Right atrium auricular region (tissue), 2 donors: ENCODE measurements around the gene TNPO1. TPM values are rescaled to one million over a fixed set of nuclear protein-coding genes. Genes with fewer than 3 reads are reported as not detected.
A peak's percentile ranks its signal among the peaks of the same experiment; 100 is the strongest.

ENCODE experiments used
- DNase-seq: peaks from one replicate; pipeline ENCODE4 v3.0.0-alpha.2; 2019; ENCODE audit warnings: low spot score
- H3K27ac ChIP-seq, 2 donors: fragments of 200-600 bp; sonication (generic); 1 replicate in 1 of 2; 2 replicates in 1 of 2; pipeline ENCODE4 v1.5.1; 2016 to 2019
- H3K27me3 ChIP-seq, 2 donors: fragments of 200-600 bp; sonication (generic); one replicate each; pipeline versions ENCODE4 v1.5.1 to v1.6.0; 2017 to 2019
- H3K36me3 ChIP-seq: fragments of 200-600 bp; sonication (generic); one replicate; pipeline ENCODE4 v1.5.1; 2016
- H3K4me1 ChIP-seq, 2 donors: fragments of 200-600 bp; sonication (generic); one replicate each; pipeline versions ENCODE4 v1.5.1 to v1.6.0; 2017 to 2019
- H3K4me3 ChIP-seq, 2 donors: fragments of 200-600 bp; sonication (generic); 1 replicate in 1 of 2; 2 replicates in 1 of 2; pipeline ENCODE4 v1.5.1; 2017 to 2019; ENCODE audit warnings: mild to moderate bottlenecking in 1 of 2, moderate library complexity in 1 of 2
- H3K9me3 ChIP-seq, 2 donors: fragments of 200-600 bp; sonication (generic); one replicate each; pipeline ENCODE4 v1.5.1; 2019
- microRNA-seq, 2 donors: library from miRNA; unstranded; fragments of <30 nt; microRNA quantifications; one replicate each; pipeline ENCODE4, GENCODE V29; 2016 to 2017; ENCODE audit warnings: borderline number of aligned reads in 2 of 2, borderline replicate concordance in 1 of 2
- total RNA-seq, 2 donors: library from RNA; depleted of rRNA; stranded (reverse); fragments of >200 nt; gene quantifications; one replicate each; pipeline ENCODE4 v1.1.0, GENCODE V29; 2016
- TF ChIP-seq, protein P1 (sequence below), 2 donors: fragments of 200-600 bp; sonication (generic); IDR thresholded peaks; one replicate each; pipeline ENCODE4 v1.5.1; 2019; ENCODE audit warnings: antibody characterized with exemption in 2 of 2

The TNPO1 gene
- total RNA-seq, 2 donors from 2014 or later = 62.4 to 82.2 TPM

- H3K27ac ChIP-seq = peak overlapping the region; percentile 96 to 97
- no peaks in the 10 kb centered on the region for H3K9me3 ChIP-seq
These were observed 140.1 kb downstream of the TNPO1 start for GRCh38 chr5:72956324-72957140.

GRCh38 chr5:72957337-72957736 lies 140.9 kb downstream of the TNPO1 start:
- TF ChIP-seq, protein P1, sequence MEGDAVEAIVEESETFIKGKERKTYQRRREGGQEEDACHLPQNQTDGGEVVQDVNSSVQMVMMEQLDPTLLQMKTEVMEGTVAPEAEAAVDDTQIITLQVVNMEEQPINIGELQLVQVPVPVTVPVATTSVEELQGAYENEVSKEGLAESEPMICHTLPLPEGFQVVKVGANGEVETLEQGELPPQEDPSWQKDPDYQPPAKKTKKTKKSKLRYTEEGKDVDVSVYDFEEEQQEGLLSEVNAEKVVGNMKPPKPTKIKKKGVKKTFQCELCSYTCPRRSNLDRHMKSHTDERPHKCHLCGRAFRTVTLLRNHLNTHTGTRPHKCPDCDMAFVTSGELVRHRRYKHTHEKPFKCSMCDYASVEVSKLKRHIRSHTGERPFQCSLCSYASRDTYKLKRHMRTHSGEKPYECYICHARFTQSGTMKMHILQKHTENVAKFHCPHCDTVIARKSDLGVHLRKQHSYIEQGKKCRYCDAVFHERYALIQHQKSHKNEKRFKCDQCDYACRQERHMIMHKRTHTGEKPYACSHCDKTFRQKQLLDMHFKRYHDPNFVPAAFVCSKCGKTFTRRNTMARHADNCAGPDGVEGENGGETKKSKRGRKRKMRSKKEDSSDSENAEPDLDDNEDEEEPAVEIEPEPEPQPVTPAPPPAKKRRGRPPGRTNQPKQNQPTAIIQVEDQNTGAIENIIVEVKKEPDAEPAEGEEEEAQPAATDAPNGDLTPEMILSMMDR (IDR thresholded peaks at IDR 0.05) = no peak
- no peak for DNase-seq
- Histone ChIP-seq H3K36me3 (no peaks in the 10 kb centered on the region), H3K4me1 (peaks cover 0 to 24% of the 10 kb centered on the region in 2 donors), H3K9me3 (no peaks in the 10 kb centered on the region), H3K4me3 (peak overlapping the region; percentile 87), H3K27me3 (no peaks in the 10 kb centered on the region), H3K27ac (peak overlapping the region; percentile 96 to 97)

More at GRCh38 chr5:72956324-72957140, 140.1 kb downstream of the TNPO1 start:
- peak overlapping the region; percentile 87 for H3K4me3 ChIP-seq
- H3K36me3 ChIP-seq = no peaks in the 10 kb centered on the region
- no peaks in the 10 kb centered on the region for H3K27me3 ChIP-seq
- H3K4me1 ChIP-seq = peaks cover 0 to 24% of the 10 kb centered on the region in 2 donors
- TF ChIP-seq, protein P1 (IDR thresholded peaks at IDR 0.05) = no peak
- DNase-seq = no peak

DNA sequence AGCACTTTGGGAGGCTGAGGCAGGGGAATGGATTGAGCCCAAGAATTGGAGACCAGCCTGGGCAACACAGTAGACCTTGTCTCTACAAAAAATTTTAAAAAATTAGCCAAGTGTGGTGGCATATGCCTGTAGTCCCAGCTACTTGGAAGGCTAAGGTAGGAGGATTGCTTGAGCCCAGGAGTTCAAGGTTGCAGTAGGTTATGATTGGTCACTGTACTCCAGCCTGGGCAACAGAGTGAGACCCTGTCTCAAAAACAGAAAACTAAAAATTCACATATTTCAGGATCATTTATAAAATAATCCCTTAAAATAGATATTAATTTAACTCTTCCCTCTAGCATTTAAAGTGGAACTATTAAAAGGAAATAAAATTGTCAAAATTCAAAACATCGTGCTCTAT lies 142.8 kb downstream of the TNPO1 start:
- no peak for DNase-seq
- Histone ChIP-seq H3K36me3 (no peaks in the 10 kb centered on the region), H3K27me3 (no peaks in the 10 kb centered on the region), H3K27ac (no peak overlapping the region), H3K4me3 (no peak overlapping the region), H3K9me3 (no peaks in the 10 kb centered on the region), H3K4me1 (peaks cover 0 to 22% of the 10 kb centered on the region in 2 donors)
- TF ChIP-seq, protein P1 (IDR thresholded peaks at IDR 0.05) = no peak

Small RNAs within 50 kb of the gene (microRNA-seq; reads per million reads assigned to microRNA genes)
- gene MIR4804 = 0 to 0.71 reads per million in 2 donors

Other genes with a start within 250 kb of the TNPO1 start
- gene FCHO2, start 139.4 kb downstream of the TNPO1 start, total RNA-seq = 10 to 100 TPM; 10.7 to 12.1 TPM